ENCODE data around the gene SLC25A40.

The SLC25A40 gene

DNA sequence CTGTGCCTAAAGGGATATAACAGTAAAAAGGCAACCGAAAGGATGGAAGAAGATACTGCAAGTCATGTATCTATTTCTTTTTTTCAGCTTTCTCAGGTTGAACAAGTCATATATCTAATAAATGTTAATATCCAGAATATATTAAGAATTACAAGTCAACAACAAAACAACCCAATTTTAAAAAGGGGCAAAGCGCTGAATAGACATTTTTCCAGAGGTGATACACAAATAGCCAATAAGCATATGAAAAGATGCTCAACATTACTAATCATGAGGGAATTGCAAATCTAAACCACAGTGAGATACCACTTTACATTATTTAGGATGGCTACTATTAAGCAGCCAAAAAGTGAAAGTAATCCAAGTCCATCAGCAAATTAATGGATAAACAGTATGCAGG lies 23.1 kb upstream of the SLC25A40 start:
- no peak overlapping the region for H3K27ac ChIP-seq (ENCODE audit: low read length)
- ATAC-seq (ENCODE audit: insufficient read depth, low read depth) (no peak), DNase-seq (no peak)
- H3K36me3 ChIP-seq (ENCODE audit: insufficient read depth, low read length), result peaks cover 98% of the 10 kb centered on the region
- no peaks in the 10 kb centered on the region for H3K27me3 ChIP-seq (ENCODE audit: insufficient read depth, low read length, poor library complexity)
- no peak for TF ChIP-seq EZH2 (IDR thresholded peaks at IDR 0.05; ENCODE audit: borderline replicate concordance, low read depth, low read length, severe bottlenecking)
- no peak for TF ChIP-seq CTCF (IDR thresholded peaks at IDR 0.05; ENCODE audit: borderline replicate concordance, extremely low read depth, low read length, poor library complexity, severe bottlenecking)
- H3K4me2 ChIP-seq (ENCODE audit: insufficient read depth, low read length), result no peak overlapping the region
- 0 out of 2 replicates have a peak, but pooled peaks cover 4% of the 10 kb centered on the region for H4K20me1 ChIP-seq (ENCODE audit: insufficient read depth, low read length)
- H3K9me3 ChIP-seq (ENCODE audit: insufficient read depth, low read length, severe bottlenecking), result no peaks in the 10 kb centered on the region
- H3K9ac ChIP-seq (ENCODE audit: low read depth, low read length), result no peak overlapping the region
- H3K4me3 ChIP-seq (ENCODE audit: low read depth in 1 of 2, low read length in 2 of 2), result no peak overlapping the region
- peaks cover 18% of the 10 kb centered on the region for H3K79me2 ChIP-seq (ENCODE audit: insufficient read depth, low read length)
- no peak overlapping the region for H2AFZ ChIP-seq (ENCODE audit: low read depth, low read length)
- no peaks in the 10 kb centered on the region for H3K4me1 ChIP-seq (ENCODE audit: insufficient read depth, low read length)

- ATAC-seq (ENCODE audit: insufficient read depth, low read depth) (no peak), DNase-seq (no peak)
- Histone ChIP-seq H3K4me3 (ENCODE audit: low read depth in 1 of 2, low read length in 2 of 2) (no peak overlapping the region), H3K27me3 (ENCODE audit: insufficient read depth, low read length, poor library complexity) (no peaks in the 10 kb centered on the region), H3K4me2 (ENCODE audit: insufficient read depth, low read length) (no peak overlapping the region), H4K20me1 (ENCODE audit: insufficient read depth, low read length) (peaks cover 5% of the 10 kb centered on the region; the same call in 1 of the 2 replicates), H3K79me2 (ENCODE audit: insufficient read depth, low read length) (peaks cover 50% of the 10 kb centered on the region), H3K36me3 (ENCODE audit: insufficient read depth, low read length) (peaks cover 89% of the 10 kb centered on the region), H3K9ac (ENCODE audit: low read depth, low read length) (no peak overlapping the region), H2AFZ (ENCODE audit: low read depth, low read length) (no peak overlapping the region), H3K27ac (ENCODE audit: low read length) (no peak overlapping the region), H3K9me3 (ENCODE audit: insufficient read depth, low read length, severe bottlenecking) (no peaks in the 10 kb centered on the region), H3K4me1 (ENCODE audit: insufficient read depth, low read length) (no peaks in the 10 kb centered on the region)
- TF ChIP-seq CTCF (IDR thresholded peaks at IDR 0.05; ENCODE audit: borderline replicate concordance, extremely low read depth, low read length, poor library complexity, severe bottlenecking), result no peak
- no peak for TF ChIP-seq EZH2 (IDR thresholded peaks at IDR 0.05; ENCODE audit: borderline replicate concordance, low read depth, low read length, severe bottlenecking)
These were observed 19.2 kb upstream of the SLC25A40 start for GRCh38 chr7:87895363-87895762.

- Histone ChIP-seq H2AFZ (ENCODE audit: low read depth, low read length) (no peak overlapping the region), H4K20me1 (ENCODE audit: insufficient read depth, low read length) (peaks cover 3% of the 10 kb centered on the region; the same call in 1 of the 2 replicates), H3K27me3 (ENCODE audit: insufficient read depth, low read length, poor library complexity) (no peaks in the 10 kb centered on the region), H3K4me3 (ENCODE audit: low read depth in 1 of 2, low read length in 2 of 2) (no peak overlapping the region), H3K27ac (ENCODE audit: low read length) (no peak overlapping the region), H3K4me2 (ENCODE audit: insufficient read depth, low read length) (no peak overlapping the region), H3K4me1 (ENCODE audit: insufficient read depth, low read length) (peaks cover 10% of the 10 kb centered on the region; the same call in 1 of the 2 replicates), H3K79me2 (ENCODE audit: insufficient read depth, low read length) (peaks cover 93% of the 10 kb centered on the region), H3K9me3 (ENCODE audit: insufficient read depth, low read length, severe bottlenecking) (no peaks in the 10 kb centered on the region), H3K36me3 (ENCODE audit: insufficient read depth, low read length) (peaks cover 84% of the 10 kb centered on the region), H3K9ac (ENCODE audit: low read depth, low read length) (no peak overlapping the region)
- no peak for ATAC-seq (ENCODE audit: insufficient read depth, low read depth)
- DNase-seq, result no peak
- peak; percentile 56 for TF ChIP-seq CTCF (IDR thresholded peaks at IDR 0.05; ENCODE audit: borderline replicate concordance, extremely low read depth, low read length, poor library complexity, severe bottlenecking)
- TF ChIP-seq EZH2 (IDR thresholded peaks at IDR 0.05; ENCODE audit: borderline replicate concordance, low read depth, low read length, severe bottlenecking), result no peak
These were observed 10.7 kb upstream of the SLC25A40 start for GRCh38 chr7:87886875-87887274.

DNA sequence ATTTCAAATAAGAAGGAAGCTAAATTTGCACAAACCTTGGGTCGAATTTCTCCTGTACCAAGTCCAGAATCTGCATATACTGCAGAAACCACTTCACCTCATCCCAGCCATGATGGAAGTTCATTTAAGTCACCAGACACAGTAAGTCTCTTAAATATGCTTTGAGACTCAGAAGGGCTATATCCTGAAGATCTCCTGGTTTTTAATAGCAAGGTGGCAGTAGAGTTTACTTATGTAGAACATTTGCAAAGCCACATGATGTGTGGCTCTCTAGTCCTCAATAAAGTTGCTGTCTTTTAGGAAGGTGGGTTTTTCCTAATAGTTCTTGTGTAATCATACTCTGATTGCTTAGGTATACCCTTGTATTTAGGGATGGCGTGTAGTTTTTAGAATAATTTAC lies 8.9 kb upstream of the SLC25A40 start:
- no peak for DNase-seq
- Histone ChIP-seq H3K27ac (ENCODE audit: low read length) (no peak overlapping the region), H3K9ac (ENCODE audit: low read depth, low read length) (no peak overlapping the region), H3K36me3 (ENCODE audit: insufficient read depth, low read length) (peaks cover 90% of the 10 kb centered on the region), H3K9me3 (ENCODE audit: insufficient read depth, low read length, severe bottlenecking) (no peaks in the 10 kb centered on the region), H4K20me1 (ENCODE audit: insufficient read depth, low read length) (peaks cover 11% of the 10 kb centered on the region; the same call in 1 of the 2 replicates), H2AFZ (ENCODE audit: low read depth, low read length) (no peak overlapping the region), H3K4me3 (ENCODE audit: low read depth in 1 of 2, low read length in 2 of 2) (no peak overlapping the region), H3K27me3 (ENCODE audit: insufficient read depth, low read length, poor library complexity) (no peaks in the 10 kb centered on the region), H3K79me2 (ENCODE audit: insufficient read depth, low read length) (peaks cover 94% of the 10 kb centered on the region), H3K4me1 (ENCODE audit: insufficient read depth, low read length) (peaks cover 24% of the 10 kb centered on the region), H3K4me2 (ENCODE audit: insufficient read depth, low read length) (no peak overlapping the region)
- no peak for TF ChIP-seq EZH2 (IDR thresholded peaks at IDR 0.05; ENCODE audit: borderline replicate concordance, low read depth, low read length, severe bottlenecking)
- no peak for TF ChIP-seq CTCF (IDR thresholded peaks at IDR 0.05; ENCODE audit: borderline replicate concordance, extremely low read depth, low read length, poor library complexity, severe bottlenecking)
- ATAC-seq (ENCODE audit: insufficient read depth, low read depth), result peak; percentile 42; the same call in 1 of the 3 replicates

All from DND-41 (cell line).